NCI-H460 (cell line): ENCODE data around the gene ELF5. TPM values are rescaled to one million over a fixed set of nuclear protein-coding genes. Genes with fewer than 3 reads are reported as not detected.

Experiments used
- total RNA-seq: library from RNA; depleted of rRNA; stranded (reverse); fragments of >200 nt; shearing (Covaris generic); gene quantifications from 2 replicates; pipeline ENCODE4 v1.2.3, GENCODE V29; 2014; rRNA removed

The ELF5 gene
- total RNA-seq, 1 experiment from 2014 or later: not detected

Other genes starting within 250 kb of the ELF5 start
- gene ABTB2, start 155.8 kb downstream of the ELF5 start, total RNA-seq: 1.3 and 1.9 TPM in 2 replicates
- not detected in 2 replicates for gene CAT, start 74.9 kb downstream of the ELF5 start, total RNA-seq
- gene EHF, start 107.3 kb upstream of the ELF5 start, total RNA-seq: 0.10 and 0.20 TPM in 2 replicates